Kidney epithelial cell (primary cell): Measurements from ENCODE around the gene COCH. TPM values are rescaled to one million over a fixed set of nuclear protein-coding genes. Genes with fewer than 3 reads are reported as not detected.
A peak's percentile ranks its signal among the peaks of the same experiment; 100 is the strongest.

Experiments
- DNase-seq: peaks from one replicate; pipeline ENCODE4 v3.0.0-alpha.2; 2010; ENCODE audit warnings: low read depth
- H3K27me3 ChIP-seq: 2 replicates; pipeline ENCODE4 v1.6.0; 2011; ENCODE audit warnings: low read length; ENCODE audit not compliant: control insufficient read depth, insufficient read depth
- H3K36me3 ChIP-seq: 2 replicates; pipeline ENCODE4 v1.5.1; 2011; ENCODE audit warnings: low read length; ENCODE audit not compliant: control insufficient read depth, insufficient read depth
- H3K4me3 ChIP-seq: 2 replicates; pipeline ENCODE4 v1.5.1; 2011; ENCODE audit warnings: low read depth, mild to moderate bottlenecking, control low read depth, low read length
- total RNA-seq: library from RNA; depleted of rRNA; stranded (reverse); fragments of >200 nt; gene quantifications from 2 replicates; pipeline ENCODE4 v1.2.3, GENCODE V29; 2015
- TF ChIP-seq, protein P1 (sequence below): IDR thresholded peaks from 2 replicates; pipeline ENCODE4 v1.5.1; 2011; ENCODE audit warnings: mild to moderate bottlenecking, moderate library complexity, low read length, control low read depth, inconsistent platforms; ENCODE audit not compliant: insufficient read depth, poor library complexity, severe bottlenecking

Gene COCH
- total RNA-seq, result 16.4 and 18.8 TPM in 2 replicates

DNA sequence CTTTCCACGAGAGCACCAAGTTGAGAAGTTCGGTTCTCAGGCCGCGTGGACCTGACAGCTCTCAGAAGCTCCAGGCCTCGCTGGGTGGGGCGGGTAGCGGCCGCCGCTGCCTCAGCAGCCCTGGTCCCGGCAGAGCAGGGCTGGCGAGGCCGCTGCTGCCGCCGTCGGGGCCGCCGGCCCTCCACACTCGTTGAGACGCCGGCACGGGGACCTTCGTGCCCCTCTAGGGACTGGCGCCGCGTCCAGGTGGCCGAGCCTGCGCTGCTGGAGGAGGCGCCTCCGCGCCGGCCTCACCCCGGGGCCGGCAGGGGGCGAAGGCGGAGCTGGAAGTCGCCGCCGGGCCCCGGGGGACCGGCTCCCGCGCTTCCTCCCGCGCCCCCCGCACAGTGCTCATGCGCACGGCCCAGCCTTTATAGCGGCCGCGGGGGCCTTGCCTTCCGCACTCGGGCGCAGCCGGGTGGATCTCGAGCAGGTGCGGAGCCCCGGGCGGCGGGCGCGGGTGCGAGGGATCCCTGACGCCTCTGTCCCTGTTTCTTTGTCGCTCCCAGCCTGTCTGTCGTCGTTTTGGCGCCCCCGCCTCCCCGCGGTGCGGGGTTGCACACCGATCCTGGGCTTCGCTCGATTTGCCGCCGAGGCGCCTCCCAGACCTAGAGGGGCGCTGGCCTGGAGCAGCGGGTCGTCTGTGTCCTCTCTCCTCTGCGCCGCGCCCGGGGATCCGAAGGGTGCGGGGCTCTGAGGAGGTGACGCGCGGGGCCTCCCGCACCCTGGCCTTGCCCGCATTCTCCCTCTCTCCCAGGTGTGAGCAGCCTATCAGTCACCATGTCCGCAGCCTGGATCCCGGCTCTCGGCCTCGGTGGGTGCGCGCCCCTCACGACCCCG, at the start of gene COCH:
Gene COCH, plus strand, starts transcription at position 440 of the 879 bp plus-strand sequence. Its CDS starts 380 bp downstream, at position 820.
- Histone ChIP-seq H3K36me3 (no peaks in the 10 kb centered on the region), H3K27me3 (peaks cover 20% of the 10 kb centered on the region), H3K4me3 (peak within 1 kb of the TSS; percentile 50)
- DNase-seq, result no peak
- TF ChIP-seq, protein P1, sequence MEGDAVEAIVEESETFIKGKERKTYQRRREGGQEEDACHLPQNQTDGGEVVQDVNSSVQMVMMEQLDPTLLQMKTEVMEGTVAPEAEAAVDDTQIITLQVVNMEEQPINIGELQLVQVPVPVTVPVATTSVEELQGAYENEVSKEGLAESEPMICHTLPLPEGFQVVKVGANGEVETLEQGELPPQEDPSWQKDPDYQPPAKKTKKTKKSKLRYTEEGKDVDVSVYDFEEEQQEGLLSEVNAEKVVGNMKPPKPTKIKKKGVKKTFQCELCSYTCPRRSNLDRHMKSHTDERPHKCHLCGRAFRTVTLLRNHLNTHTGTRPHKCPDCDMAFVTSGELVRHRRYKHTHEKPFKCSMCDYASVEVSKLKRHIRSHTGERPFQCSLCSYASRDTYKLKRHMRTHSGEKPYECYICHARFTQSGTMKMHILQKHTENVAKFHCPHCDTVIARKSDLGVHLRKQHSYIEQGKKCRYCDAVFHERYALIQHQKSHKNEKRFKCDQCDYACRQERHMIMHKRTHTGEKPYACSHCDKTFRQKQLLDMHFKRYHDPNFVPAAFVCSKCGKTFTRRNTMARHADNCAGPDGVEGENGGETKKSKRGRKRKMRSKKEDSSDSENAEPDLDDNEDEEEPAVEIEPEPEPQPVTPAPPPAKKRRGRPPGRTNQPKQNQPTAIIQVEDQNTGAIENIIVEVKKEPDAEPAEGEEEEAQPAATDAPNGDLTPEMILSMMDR, result no peak

DNA sequence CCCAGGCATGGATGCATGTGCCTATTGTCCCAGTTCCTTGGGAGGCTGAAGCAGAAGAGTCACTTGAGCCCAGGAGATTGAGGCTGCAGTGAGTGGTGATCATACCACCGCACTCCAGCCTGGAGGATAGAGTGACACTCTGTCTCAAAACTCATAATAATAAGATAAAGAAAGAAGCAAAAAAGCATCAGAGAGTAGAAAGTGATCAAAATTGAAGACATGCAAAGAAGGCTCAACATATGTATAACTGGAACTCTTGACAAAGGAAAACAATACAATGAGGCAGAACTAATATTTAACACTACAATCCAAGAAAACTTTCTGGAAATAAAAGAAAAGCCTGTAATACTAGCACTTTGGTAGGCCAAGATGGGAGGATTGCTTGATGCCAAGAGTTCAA, 48.3 kb upstream of the COCH start:
- TF ChIP-seq, protein P1, result no peak
- no peak overlapping the region for H3K4me3 ChIP-seq
- H3K27me3 ChIP-seq, result no peaks in the 10 kb centered on the region
- H3K36me3 ChIP-seq, result no peaks in the 10 kb centered on the region
- no peak for DNase-seq

DNA sequence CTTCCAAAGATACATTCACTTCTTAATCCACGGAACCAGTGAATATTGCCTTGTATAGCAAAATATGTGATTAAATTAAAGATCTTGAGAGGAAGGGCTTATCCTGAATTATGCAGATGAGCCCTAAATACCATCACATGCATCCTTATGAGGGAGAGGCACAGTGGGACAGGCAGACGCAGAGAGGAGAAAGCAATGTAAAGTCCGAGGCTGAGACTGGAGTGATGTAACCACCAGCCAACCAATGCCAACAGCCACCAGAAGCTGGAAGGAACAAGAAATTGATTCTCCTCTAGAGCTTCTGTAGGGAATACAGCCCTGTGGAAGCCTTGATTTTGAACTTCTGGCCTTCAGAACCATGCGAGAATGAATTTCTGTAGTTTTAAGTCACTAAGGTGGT, 44.5 kb upstream of the COCH start:
- H3K4me3 ChIP-seq, result no peak overlapping the region
- H3K36me3 ChIP-seq, result no peaks in the 10 kb centered on the region
- DNase-seq, result no peak
- no peaks in the 10 kb centered on the region for H3K27me3 ChIP-seq
- TF ChIP-seq, protein P1, result no peak

DNA sequence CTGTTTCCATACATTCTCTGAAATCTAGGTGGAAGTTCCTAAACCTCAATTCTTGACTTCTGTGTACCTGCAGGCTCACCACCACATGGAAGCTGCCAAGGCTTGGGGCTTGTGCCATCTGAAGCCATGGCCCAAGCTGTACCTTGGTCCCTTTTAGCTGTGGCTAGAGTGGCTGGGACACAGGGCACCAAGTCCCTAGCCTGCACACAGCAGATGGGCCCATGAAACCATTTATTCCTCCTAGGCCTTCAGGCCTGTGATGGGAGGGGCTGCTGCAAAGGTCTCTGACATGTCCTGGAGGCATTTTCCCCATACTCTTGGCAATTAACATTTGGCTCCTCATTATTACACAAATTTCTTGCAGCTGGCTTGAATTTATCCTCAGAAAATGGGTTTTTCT, 40.0 kb upstream of the COCH start:
- TF ChIP-seq, protein P1, result no peak
- no peaks in the 10 kb centered on the region for H3K27me3 ChIP-seq
- no peak for DNase-seq
- H3K4me3 ChIP-seq, result no peak overlapping the region
- no peaks in the 10 kb centered on the region for H3K36me3 ChIP-seq

DNA sequence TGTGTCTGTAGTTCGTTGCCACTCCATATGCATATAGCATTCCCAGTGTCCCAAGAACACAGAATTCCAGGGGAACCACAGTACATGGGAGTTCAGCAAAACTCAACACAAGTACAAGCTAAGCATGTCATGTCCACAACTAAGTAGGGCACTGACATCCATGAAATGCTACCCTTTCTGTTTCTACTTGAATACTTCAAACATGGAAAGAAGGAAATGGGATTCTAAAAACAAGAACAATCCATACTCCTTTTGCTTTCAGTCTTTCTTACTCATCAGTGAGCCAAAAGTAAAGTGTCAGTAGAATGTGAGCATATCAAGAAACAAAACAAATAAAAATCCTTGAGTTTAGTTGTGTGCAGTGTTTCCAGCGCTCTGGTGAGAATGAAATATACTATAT, 36.0 kb upstream of the COCH start:
- Histone ChIP-seq H3K36me3 (no peaks in the 10 kb centered on the region), H3K4me3 (no peak overlapping the region), H3K27me3 (no peaks in the 10 kb centered on the region)
- TF ChIP-seq, protein P1, result no peak
- no peak for DNase-seq
